ENCODE results near the gene C1QTNF3.

The C1QTNF3 gene

DNA sequence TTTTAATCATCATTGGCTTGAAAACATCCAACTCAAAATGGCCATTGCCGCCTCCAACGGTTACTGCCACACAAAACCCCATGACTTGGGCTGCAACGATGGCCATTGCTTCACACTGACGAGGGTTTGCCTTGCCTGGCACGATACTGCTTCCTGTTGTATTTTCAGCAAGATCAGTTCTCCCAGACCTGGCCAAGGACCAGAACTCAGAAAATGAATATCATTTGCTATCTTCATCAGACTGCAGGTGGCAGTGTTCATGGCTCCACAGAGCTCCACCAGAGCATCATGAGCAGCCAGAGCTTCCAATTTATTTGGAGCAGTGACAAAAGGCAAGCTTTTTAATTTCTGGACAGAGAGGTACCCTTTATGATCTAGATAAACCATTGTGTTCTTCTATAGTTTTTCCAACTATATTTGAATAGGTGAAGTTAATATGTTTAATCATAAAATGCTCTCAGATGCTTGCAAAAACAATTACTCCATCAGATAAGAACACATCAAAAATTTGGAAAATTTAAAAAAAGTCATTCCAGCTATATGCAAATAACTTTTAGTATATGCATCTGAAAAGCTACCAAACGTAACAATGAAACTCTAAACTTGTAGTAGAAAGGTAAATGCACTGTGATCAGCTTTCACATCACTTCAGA is 45.6 kb downstream of the C1QTNF3 start:
- no peak overlapping the region for H2BK120ac ChIP-seq (ENCODE audit: low read depth, low read length)
- no peaks in the 10 kb centered on the region for H3K27me3 ChIP-seq (ENCODE audit: control insufficient read depth in 3 of 3, insufficient read depth in 3 of 3, low read depth in 1 of 3, low read length in 3 of 3)
- H4K8ac ChIP-seq (ENCODE audit: low read depth, low read length): no peak overlapping the region
- no peak overlapping the region for H3K9ac ChIP-seq (ENCODE audit: low read depth, low read length, poor library complexity)
- no peak overlapping the region for H2BK15ac ChIP-seq (ENCODE audit: low read length)
- no peak for DNase-seq (ENCODE audit: low spot score)
- no peak overlapping the region for H3K14ac ChIP-seq (ENCODE audit: low read length)
- H2AFZ ChIP-seq (ENCODE audit: low read length): no peak overlapping the region
- H3K23ac ChIP-seq (ENCODE audit: low read depth, low read length, poor library complexity): no peak overlapping the region
- H3K27ac ChIP-seq (replicated peaks; ENCODE audit: low read length): no peak overlapping the region
- no peak overlapping the region for H2AK5ac ChIP-seq (ENCODE audit: low read depth, low read length)
- no peaks in the 10 kb centered on the region for H3K9me3 ChIP-seq (replicated peaks in 1 of 2; ENCODE audit: control insufficient read depth in 2 of 2, insufficient read depth in 1 of 2, low read depth in 1 of 2, low read length in 2 of 2)
- H4K91ac ChIP-seq (ENCODE audit: low read depth, low read length, poor library complexity): no peak overlapping the region
- H3K4me3 ChIP-seq (ENCODE audit: low read length in 2 of 2): no peak overlapping the region
- H3K18ac ChIP-seq (ENCODE audit: low read length): no peak overlapping the region
- peaks cover 7 to 9% of the 10 kb centered on the region in 2 donors for H3K4me1 ChIP-seq (ENCODE audit: control insufficient read depth in 2 of 2, insufficient read depth in 1 of 2, low read depth in 1 of 2, low read length in 2 of 2)
- no CpG with 5 or more reads among the region's 6 CpGs for WGBS, 2 donors (ENCODE audit: extremely low coverage in 2 of 2, insufficient read length in 2 of 2, insufficient replicate concordance in 1 of 2)
- H3K4me2 ChIP-seq (ENCODE audit: insufficient read depth, low read length, poor library complexity, severe bottlenecking): no peak overlapping the region
- H3K4ac ChIP-seq (ENCODE audit: low read length): no peak overlapping the region
- H3K79me1 ChIP-seq (ENCODE audit: low read depth, low read length): no peaks in the 10 kb centered on the region
- no peak overlapping the region for H2BK12ac ChIP-seq (ENCODE audit: low read length)
- peaks cover 3 to 28% of the 10 kb centered on the region in 2 donors for H3K36me3 ChIP-seq (replicated peaks in 1 of 2; ENCODE audit: control insufficient read depth in 2 of 2, insufficient read depth in 2 of 2, low read length in 2 of 2)
- no peak overlapping the region for H2BK5ac ChIP-seq (ENCODE audit: low read length)

DNA sequence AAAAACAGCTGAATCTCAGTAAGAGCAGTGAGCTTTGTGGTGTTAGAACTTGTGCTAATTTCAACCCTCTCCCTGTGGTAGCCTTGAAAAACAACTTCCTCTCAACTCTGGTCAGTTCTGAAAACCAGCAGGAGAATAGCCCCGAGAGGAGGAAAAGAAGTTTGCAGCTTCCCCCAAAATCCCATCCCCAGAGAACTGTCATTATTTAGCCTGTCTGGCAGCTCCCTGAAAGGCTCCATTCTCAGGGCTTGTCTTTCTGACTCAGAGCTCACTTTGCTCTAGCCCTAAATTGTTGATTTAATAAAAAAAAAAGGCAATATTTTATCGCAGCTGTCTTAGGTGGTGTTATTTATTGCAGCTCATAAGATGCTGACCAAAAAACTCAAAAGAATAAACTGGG is 47.1 kb downstream of the C1QTNF3 start:
- Histone ChIP-seq H3K23ac (ENCODE audit: low read depth, low read length, poor library complexity) (no peak overlapping the region), H3K27ac (replicated peaks; ENCODE audit: low read length) (no peak overlapping the region), H4K8ac (ENCODE audit: low read depth, low read length) (no peak overlapping the region), H3K27me3 (ENCODE audit: control insufficient read depth in 3 of 3, insufficient read depth in 3 of 3, low read depth in 1 of 3, low read length in 3 of 3) (no peaks in the 10 kb centered on the region), H3K9me3 (replicated peaks in 1 of 2; ENCODE audit: control insufficient read depth in 2 of 2, insufficient read depth in 1 of 2, low read depth in 1 of 2, low read length in 2 of 2) (no peaks in the 10 kb centered on the region), H3K4me2 (ENCODE audit: insufficient read depth, low read length, poor library complexity, severe bottlenecking) (no peak overlapping the region), H2AFZ (ENCODE audit: low read length) (no peak overlapping the region), H3K36me3 (replicated peaks in 1 of 2; ENCODE audit: control insufficient read depth in 2 of 2, insufficient read depth in 2 of 2, low read length in 2 of 2) (peaks cover 3 to 25% of the 10 kb centered on the region in 2 donors), H2BK5ac (ENCODE audit: low read length) (no peak overlapping the region), H3K79me1 (ENCODE audit: low read depth, low read length) (no peaks in the 10 kb centered on the region), H3K9ac (ENCODE audit: low read depth, low read length, poor library complexity) (no peak overlapping the region), H3K4ac (ENCODE audit: low read length) (no peak overlapping the region), H2BK120ac (ENCODE audit: low read depth, low read length) (no peak overlapping the region), H2BK15ac (ENCODE audit: low read length) (no peak overlapping the region), H3K18ac (ENCODE audit: low read length) (no peak overlapping the region), H4K91ac (ENCODE audit: low read depth, low read length, poor library complexity) (no peak overlapping the region), H3K14ac (ENCODE audit: low read length) (no peak overlapping the region), H3K4me3 (ENCODE audit: low read length in 2 of 2) (no peak overlapping the region), H2AK5ac (ENCODE audit: low read depth, low read length) (no peak overlapping the region), H3K4me1 (ENCODE audit: control insufficient read depth in 2 of 2, insufficient read depth in 1 of 2, low read depth in 1 of 2, low read length in 2 of 2) (no peaks in the 10 kb centered on the region), H2BK12ac (ENCODE audit: low read length) (no peak overlapping the region)
- DNase-seq (ENCODE audit: low spot score): no peak
- no CpG with 5 or more reads among the region's 2 CpGs for WGBS, 2 donors (ENCODE audit: extremely low coverage in 2 of 2, insufficient read length in 2 of 2, insufficient replicate concordance in 1 of 2)

DNA sequence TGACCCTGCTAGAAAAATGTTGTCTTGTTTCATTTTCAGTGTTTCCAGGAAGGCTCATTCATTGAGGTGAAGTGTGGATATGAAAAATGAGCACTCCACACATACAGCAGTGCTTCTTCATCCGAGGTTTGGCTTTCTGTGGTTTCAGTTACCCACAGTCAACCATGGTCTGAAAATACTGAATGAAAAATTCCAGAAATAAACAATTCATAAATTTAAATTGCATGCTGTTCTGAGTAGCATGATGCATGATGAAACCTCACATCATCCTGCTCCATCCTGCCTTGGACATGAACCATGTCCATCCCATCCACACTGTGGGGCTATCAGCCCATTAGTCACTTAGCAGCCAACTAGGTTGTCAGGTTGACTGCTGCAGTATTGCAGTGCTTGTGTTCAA is 48.2 kb downstream of the C1QTNF3 start:
- Histone ChIP-seq H2BK5ac (ENCODE audit: low read length) (no peak overlapping the region), H2BK12ac (ENCODE audit: low read length) (no peak overlapping the region), H2AFZ (ENCODE audit: low read length) (no peak overlapping the region), H3K14ac (ENCODE audit: low read length) (no peak overlapping the region), H3K23ac (ENCODE audit: low read depth, low read length, poor library complexity) (no peak overlapping the region), H3K4me2 (ENCODE audit: insufficient read depth, low read length, poor library complexity, severe bottlenecking) (no peak overlapping the region), H3K9ac (ENCODE audit: low read depth, low read length, poor library complexity) (no peak overlapping the region), H4K8ac (ENCODE audit: low read depth, low read length) (no peak overlapping the region), H3K27me3 (ENCODE audit: control insufficient read depth in 3 of 3, insufficient read depth in 3 of 3, low read depth in 1 of 3, low read length in 3 of 3) (no peaks in the 10 kb centered on the region), H4K91ac (ENCODE audit: low read depth, low read length, poor library complexity) (no peak overlapping the region), H2BK15ac (ENCODE audit: low read length) (no peak overlapping the region), H3K79me1 (ENCODE audit: low read depth, low read length) (no peaks in the 10 kb centered on the region), H2AK5ac (ENCODE audit: low read depth, low read length) (no peak overlapping the region), H3K4me1 (ENCODE audit: control insufficient read depth in 2 of 2, insufficient read depth in 1 of 2, low read depth in 1 of 2, low read length in 2 of 2) (no peaks in the 10 kb centered on the region), H3K27ac (replicated peaks; ENCODE audit: low read length) (no peak overlapping the region), H3K18ac (ENCODE audit: low read length) (no peak overlapping the region), H3K4ac (ENCODE audit: low read length) (no peak overlapping the region), H3K9me3 (replicated peaks in 1 of 2; ENCODE audit: control insufficient read depth in 2 of 2, insufficient read depth in 1 of 2, low read depth in 1 of 2, low read length in 2 of 2) (no peaks in the 10 kb centered on the region), H3K36me3 (replicated peaks in 1 of 2; ENCODE audit: control insufficient read depth in 2 of 2, insufficient read depth in 2 of 2, low read length in 2 of 2) (peaks cover 3 to 25% of the 10 kb centered on the region in 2 donors), H3K4me3 (ENCODE audit: low read length in 2 of 2) (no peak overlapping the region), H2BK120ac (ENCODE audit: low read depth, low read length) (no peak overlapping the region)
- WGBS, 2 donors (ENCODE audit: extremely low coverage in 2 of 2, insufficient read length in 2 of 2, insufficient replicate concordance in 1 of 2): no CpG with 5 or more reads among the region's 1 CpG
- no peak for DNase-seq (ENCODE audit: low spot score)

DNA sequence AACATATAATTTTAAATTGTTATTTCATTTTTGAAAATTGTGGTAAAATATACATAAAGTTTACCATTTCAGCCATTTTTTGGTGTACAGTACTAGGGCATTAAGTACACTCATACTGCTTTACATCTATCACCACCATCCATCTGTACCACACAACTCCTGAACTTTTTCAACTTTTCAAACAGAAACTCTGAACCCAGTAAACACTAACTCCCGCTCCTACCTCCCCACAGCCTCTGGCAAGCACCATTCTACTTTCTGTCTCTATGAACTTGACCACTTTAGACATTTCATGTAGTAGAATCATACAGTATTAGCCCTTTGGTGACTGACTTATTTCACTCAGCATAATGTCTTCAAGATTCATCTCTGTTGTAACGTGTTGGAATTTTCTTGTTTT is 50.1 kb downstream of the C1QTNF3 start:
- Histone ChIP-seq H3K9me3 (replicated peaks in 1 of 2; ENCODE audit: control insufficient read depth in 2 of 2, insufficient read depth in 1 of 2, low read depth in 1 of 2, low read length in 2 of 2) (peaks cover 0 to 1% of the 10 kb centered on the region in 2 donors), H2BK120ac (ENCODE audit: low read depth, low read length) (no peak overlapping the region), H3K23ac (ENCODE audit: low read depth, low read length, poor library complexity) (no peak overlapping the region), H3K4me2 (ENCODE audit: insufficient read depth, low read length, poor library complexity, severe bottlenecking) (no peak overlapping the region), H3K18ac (ENCODE audit: low read length) (no peak overlapping the region), H3K4me1 (ENCODE audit: control insufficient read depth in 2 of 2, insufficient read depth in 1 of 2, low read depth in 1 of 2, low read length in 2 of 2) (no peaks in the 10 kb centered on the region), H4K8ac (ENCODE audit: low read depth, low read length) (no peak overlapping the region), H2AFZ (ENCODE audit: low read length) (no peak overlapping the region), H3K27me3 (ENCODE audit: control insufficient read depth in 3 of 3, insufficient read depth in 3 of 3, low read depth in 1 of 3, low read length in 3 of 3) (no peaks in the 10 kb centered on the region), H2AK5ac (ENCODE audit: low read depth, low read length) (no peak overlapping the region), H3K79me1 (ENCODE audit: low read depth, low read length) (no peaks in the 10 kb centered on the region), H2BK5ac (ENCODE audit: low read length) (no peak overlapping the region), H4K91ac (ENCODE audit: low read depth, low read length, poor library complexity) (no peak overlapping the region), H2BK12ac (ENCODE audit: low read length) (no peak overlapping the region), H3K4me3 (ENCODE audit: low read length in 2 of 2) (no peak overlapping the region), H2BK15ac (ENCODE audit: low read length) (no peak overlapping the region), H3K27ac (replicated peaks; ENCODE audit: low read length) (no peak overlapping the region), H3K36me3 (replicated peaks in 1 of 2; ENCODE audit: control insufficient read depth in 2 of 2, insufficient read depth in 2 of 2, low read length in 2 of 2) (peaks cover 9 to 34% of the 10 kb centered on the region in 2 donors), H3K14ac (ENCODE audit: low read length) (no peak overlapping the region), H3K9ac (ENCODE audit: low read depth, low read length, poor library complexity) (no peak overlapping the region), H3K4ac (ENCODE audit: low read length) (no peak overlapping the region)
- WGBS, 2 donors (ENCODE audit: extremely low coverage in 2 of 2, insufficient read length in 2 of 2, insufficient replicate concordance in 1 of 2): no CpG with 5 or more reads among the region's 2 CpGs
- DNase-seq (ENCODE audit: low spot score): no peak

Measured in neuronal stem cell (in vitro differentiated cells).